HG02571 (cell line): ENCODE measurements around the gene SMIM13.
A peak's percentile ranks its signal among the peaks of the same experiment; 100 is the strongest.

Experiments used
- ATAC-seq: cut with Tn5 transposase; IDR thresholded peaks from one replicate; pipeline ENCODE4 v1.9.1; 2021; ENCODE audit warnings: mild to moderate bottlenecking, moderate library complexity; ENCODE audit not compliant: unreplicated experiment

Gene SMIM13

GRCh38 chr6:11120271-11121005 is 26.8 kb downstream of the SMIM13 start:
- no peak for ATAC-seq

GRCh38 chr6:11121851-11122250 is 28.2 kb downstream of the SMIM13 start:
- ATAC-seq = no peak

- ATAC-seq = no peak
Measured at GRCh38 chr6:11122380-11122779, 28.7 kb downstream of the SMIM13 start.

GRCh38 chr6:11123978-11124377 is 30.3 kb downstream of the SMIM13 start:
- no peak for ATAC-seq

GRCh38 chr6:11126876-11127275 is 33.2 kb downstream of the SMIM13 start:
- ATAC-seq = no peak

- ATAC-seq = no peak
Measured at GRCh38 chr6:11128608-11129007, 35.0 kb downstream of the SMIM13 start.

GRCh38 chr6:11129908-11130565 is 36.4 kb downstream of the SMIM13 start:
- ATAC-seq = peak; percentile 59

GRCh38 chr6:11130605-11131004 is 37.0 kb downstream of the SMIM13 start:
- ATAC-seq = no peak

- ATAC-seq = no peak
Measured at GRCh38 chr6:11132194-11132888, 38.7 kb downstream of the SMIM13 start.

GRCh38 chr6:11133281-11133680 is 39.6 kb downstream of the SMIM13 start:
- ATAC-seq = no peak

GRCh38 chr6:11136809-11137208 is 43.2 kb downstream of the SMIM13 start:
- no peak for ATAC-seq

GRCh38 chr6:11139051-11139960 is 45.7 kb downstream of the SMIM13 start:
- no peak for ATAC-seq

GRCh38 chr6:11140056-11140455 is 46.4 kb downstream of the SMIM13 start:
- ATAC-seq = no peak

- ATAC-seq = no peak
Measured at GRCh38 chr6:11141295-11141694, 47.7 kb downstream of the SMIM13 start.

- ATAC-seq = no peak
Measured at GRCh38 chr6:11142296-11143027, 48.8 kb downstream of the SMIM13 start.

- ATAC-seq = no peak
Measured at GRCh38 chr6:11143394-11144371, 50.0 kb downstream of the SMIM13 start.

GRCh38 chr6:11144393-11144851 is 50.8 kb downstream of the SMIM13 start:
- ATAC-seq = peak; percentile 63

GRCh38 chr6:11146117-11146826 is 52.6 kb downstream of the SMIM13 start:
- no peak for ATAC-seq
